Trophoblast cell (in vitro differentiated cells and primary cell): ENCODE data around the gene TANK.

Experiments used
- DNase-seq, 2 donors: peaks; one replicate each; pipeline ENCODE4 v3.0.0-alpha.2; 2016
- H2AFZ ChIP-seq: 2 replicates; pipeline ENCODE4 v1.6.1; 2013; ENCODE audit warnings: low read length, moderate library complexity, mild to moderate bottlenecking; ENCODE audit not compliant: insufficient read depth, poor library complexity
- H2AK5ac ChIP-seq: 2 replicates; pipeline ENCODE4 v1.6.1; 2013; ENCODE audit warnings: mild to moderate bottlenecking, low read length
- H2BK120ac ChIP-seq: 2 replicates; pipeline ENCODE4 v1.6.1; 2013; ENCODE audit warnings: low read length, mild to moderate bottlenecking, moderate library complexity; ENCODE audit not compliant: insufficient read depth, poor library complexity
- H2BK12ac ChIP-seq: 2 replicates; pipeline ENCODE4 v1.6.1; 2013; ENCODE audit warnings: mild to moderate bottlenecking, low read length, moderate library complexity
- H2BK5ac ChIP-seq: 2 replicates; pipeline ENCODE4 v1.6.1; 2013; ENCODE audit warnings: low read length, low read depth, moderate library complexity, mild to moderate bottlenecking; ENCODE audit not compliant: poor library complexity
- H3K14ac ChIP-seq: 2 replicates; pipeline ENCODE4 v1.6.1; 2013; ENCODE audit warnings: mild to moderate bottlenecking, low read length
- H3K18ac ChIP-seq: 2 replicates; pipeline ENCODE4 v1.6.1; 2013; ENCODE audit warnings: mild to moderate bottlenecking, low read length
- H3K23ac ChIP-seq: 2 replicates; pipeline ENCODE4 v1.6.1; 2013; ENCODE audit warnings: low read length
- H3K27ac ChIP-seq: 2 replicates; pipeline ENCODE4 v1.5.1; 2013; ENCODE audit warnings: low read depth, mild to moderate bottlenecking, inconsistent platforms, low read length, moderate library complexity
- H3K27me3 ChIP-seq: 2 replicates; pipeline ENCODE4 v1.6.1; 2013; ENCODE audit warnings: inconsistent platforms, mild to moderate bottlenecking, low read length, moderate library complexity; ENCODE audit not compliant: insufficient read depth
- H3K36me3 ChIP-seq, 2 experiments: 1 replicate in 1 of 2; 2 replicates in 1 of 2; pipeline ENCODE4 v1.6.1; 2013; ENCODE audit warnings: low read length in 2 of 2, mild to moderate bottlenecking in 2 of 2, moderate library complexity in 1 of 2; ENCODE audit not compliant: insufficient read depth in 2 of 2, control insufficient read depth in 1 of 2
- H3K4ac ChIP-seq: 2 replicates; pipeline ENCODE4 v1.6.1; 2013; ENCODE audit warnings: low read depth, mild to moderate bottlenecking, low read length, moderate library complexity
- H3K4me1 ChIP-seq, 2 experiments: 1 replicate in 1 of 2; 2 replicates in 1 of 2; pipeline ENCODE4 v1.6.1; 2013; ENCODE audit warnings: low read length in 2 of 2, mild to moderate bottlenecking in 2 of 2, moderate library complexity in 1 of 2; ENCODE audit not compliant: insufficient read depth in 2 of 2, control insufficient read depth in 1 of 2
- H3K4me2 ChIP-seq: 2 replicates; pipeline ENCODE4 v1.6.1; 2013; ENCODE audit warnings: inconsistent platforms, mild to moderate bottlenecking, low read length, moderate library complexity
- H3K4me3 ChIP-seq: 2 replicates; pipeline ENCODE4 v1.5.1; 2013; ENCODE audit warnings: mild to moderate bottlenecking, low read depth, low read length, inconsistent platforms
- H3K79me1 ChIP-seq: one replicate; pipeline ENCODE4 v1.6.1; 2013; ENCODE audit warnings: low read length
- H3K79me2 ChIP-seq: 2 replicates; pipeline ENCODE4 v1.6.1; 2013; ENCODE audit warnings: low read length, mild to moderate bottlenecking; ENCODE audit not compliant: control insufficient read depth, insufficient read depth, poor library complexity
- H3K9ac ChIP-seq: 2 replicates; pipeline ENCODE4 v1.6.1; 2013; ENCODE audit warnings: mild to moderate bottlenecking, low read length
- H3K9me3 ChIP-seq: 2 replicates; pipeline ENCODE4 v1.6.1; 2013; ENCODE audit warnings: low read depth, mild to moderate bottlenecking, control low read depth, inconsistent platforms, low read length; ENCODE audit not compliant: insufficient read depth
- H4K12ac ChIP-seq: 2 replicates; pipeline ENCODE4 v1.6.1; 2013; ENCODE audit warnings: low read depth, mild to moderate bottlenecking, low read length, moderate library complexity
- H4K8ac ChIP-seq: 2 replicates; pipeline ENCODE4 v1.6.1; 2013; ENCODE audit warnings: low read depth, mild to moderate bottlenecking, low read length, moderate library complexity
- H4K91ac ChIP-seq: one replicate; pipeline ENCODE4 v1.6.1; 2013; ENCODE audit warnings: low read depth, mild to moderate bottlenecking, low read length, moderate library complexity
- WGBS: extraction: QIAGEN DNeasy Blood & Tissue Kit; methylation state at CpG from one replicate; pipeline ENCODE4 v1.1.7; 2013; ENCODE audit warnings: missing lambda C conversion rate; ENCODE audit not compliant: insufficient read length, insufficient coverage; ENCODE audit errors: extremely low coverage; 5-methylcytosine and 5-hydroxymethylcytosine counted together

The TANK gene

GRCh38 chr2:161169335-161169734 is 9.1 kb downstream of the TANK start:
- H4K12ac ChIP-seq = no peak overlapping the region
- no peak overlapping the region for H2AFZ ChIP-seq
- no peaks in the 10 kb centered on the region for H3K79me2 ChIP-seq
- no peaks in the 10 kb centered on the region for H3K9me3 ChIP-seq
- no peaks in the 10 kb centered on the region for H3K79me1 ChIP-seq
- H3K9ac ChIP-seq = no peak overlapping the region
- no peak overlapping the region for H3K4me2 ChIP-seq
- H4K91ac ChIP-seq = no peak overlapping the region
- H3K36me3 ChIP-seq = peaks cover 0 to 2% of the 10 kb centered on the region in 2 experiments
- no peak for DNase-seq
- no peak overlapping the region for H2AK5ac ChIP-seq
- no peak overlapping the region for H3K4me3 ChIP-seq
- no peaks in the 10 kb centered on the region for H3K4me1 ChIP-seq
- H3K4ac ChIP-seq = no peak overlapping the region
- no peak overlapping the region for H3K27ac ChIP-seq
- H3K23ac ChIP-seq = no peak overlapping the region
- no peak overlapping the region for H3K14ac ChIP-seq
- no peak overlapping the region for H2BK5ac ChIP-seq
- no peaks in the 10 kb centered on the region for H3K27me3 ChIP-seq
- H3K18ac ChIP-seq = no peak overlapping the region
- no peak overlapping the region for H2BK120ac ChIP-seq
- WGBS = no CpG with 5 or more reads among the region's 2 CpGs
- no peak overlapping the region for H2BK12ac ChIP-seq
- no peak overlapping the region for H4K8ac ChIP-seq

GRCh38 chr2:161170377-161170776 is 10.1 kb downstream of the TANK start:
- Histone ChIP-seq H3K9ac (no peak overlapping the region), H3K27ac (no peak overlapping the region), H2AK5ac (no peak overlapping the region), H3K4me1 (no peaks in the 10 kb centered on the region), H3K4me2 (no peak overlapping the region), H3K4ac (no peak overlapping the region), H3K79me1 (no peaks in the 10 kb centered on the region), H3K79me2 (no peaks in the 10 kb centered on the region), H2BK120ac (no peak overlapping the region), H2AFZ (no peak overlapping the region), H3K18ac (no peak overlapping the region), H3K14ac (no peak overlapping the region), H4K91ac (no peak overlapping the region), H3K4me3 (no peak overlapping the region), H3K23ac (no peak overlapping the region), H3K27me3 (no peaks in the 10 kb centered on the region), H3K36me3 (peaks cover 0 to 2% of the 10 kb centered on the region in 2 experiments), H2BK5ac (no peak overlapping the region), H3K9me3 (no peaks in the 10 kb centered on the region), H2BK12ac (no peak overlapping the region), H4K8ac (no peak overlapping the region), H4K12ac (no peak overlapping the region)
- no CpG with 5 or more reads among the region's 6 CpGs for WGBS
- no peak for DNase-seq

- H2AK5ac ChIP-seq = no peak overlapping the region
- no peaks in the 10 kb centered on the region for H3K27me3 ChIP-seq
- H3K18ac ChIP-seq = no peak overlapping the region
- DNase-seq = no peak
- no peak overlapping the region for H3K9ac ChIP-seq
- H4K91ac ChIP-seq = no peak overlapping the region
- no peak overlapping the region for H3K4me2 ChIP-seq
- no peaks in the 10 kb centered on the region for H3K4me1 ChIP-seq
- H2BK120ac ChIP-seq = no peak overlapping the region
- WGBS = no CpG with 5 or more reads among the region's 4 CpGs
- H3K79me1 ChIP-seq = no peaks in the 10 kb centered on the region
- no peak overlapping the region for H3K23ac ChIP-seq
- H3K9me3 ChIP-seq = no peaks in the 10 kb centered on the region
- no peak overlapping the region for H3K4me3 ChIP-seq
- H2BK12ac ChIP-seq = no peak overlapping the region
- no peak overlapping the region for H3K4ac ChIP-seq
- no peak overlapping the region for H2AFZ ChIP-seq
- H2BK5ac ChIP-seq = no peak overlapping the region
- no peak overlapping the region for H3K14ac ChIP-seq
- no peak overlapping the region for H4K12ac ChIP-seq
- no peak overlapping the region for H3K27ac ChIP-seq
- H3K79me2 ChIP-seq = no peaks in the 10 kb centered on the region
- H4K8ac ChIP-seq = no peak overlapping the region
- peaks cover 0 to 2% of the 10 kb centered on the region in 2 experiments for H3K36me3 ChIP-seq
Measured at GRCh38 chr2:161170958-161171932, 11.0 kb downstream of the TANK start.

- no peak overlapping the region for H4K8ac ChIP-seq
- no peak overlapping the region for H2BK120ac ChIP-seq
Measured at GRCh38 chr2:161172901-161173540, 12.8 kb downstream of the TANK start.

More at GRCh38 chr2:161172901-161173540, 12.8 kb downstream of the TANK start:
- Histone ChIP-seq H2AK5ac (no peak overlapping the region), H3K27ac (no peak overlapping the region), H2BK5ac (no peak overlapping the region), H3K4ac (no peak overlapping the region), H3K14ac (no peak overlapping the region), H3K4me3 (no peak overlapping the region), H3K23ac (no peak overlapping the region), H2BK12ac (no peak overlapping the region), H3K79me2 (no peaks in the 10 kb centered on the region), H3K27me3 (no peaks in the 10 kb centered on the region), H4K12ac (no peak overlapping the region), H2AFZ (no peak overlapping the region), H3K79me1 (no peaks in the 10 kb centered on the region), H3K18ac (no peak overlapping the region), H3K36me3 (peaks cover 0 to 2% of the 10 kb centered on the region in 2 experiments), H4K91ac (no peak overlapping the region), H3K4me2 (no peak overlapping the region), H3K9ac (no peak overlapping the region), H3K4me1 (no peaks in the 10 kb centered on the region), H3K9me3 (no peaks in the 10 kb centered on the region)
- no CpG with 5 or more reads among the region's 4 CpGs for WGBS
- DNase-seq = peak in 1 of 2 donors; percentile 22
